ENCODE measurements around the gene VSTM2L. TPM values are rescaled to one million over a fixed set of nuclear protein-coding genes. Genes with fewer than 3 reads are reported as not detected.

The VSTM2L gene
- total RNA-seq, 2 donors from 2014 or later: 1.4 to 2.9 TPM

- H3K36me3 ChIP-seq (ENCODE audit: control insufficient read depth, insufficient read depth, low read length): no peaks in the 10 kb centered on the region
- H3K9me3 Mint-ChIP-seq: no peaks in the 10 kb centered on the region
- H3K27me3 ChIP-seq (ENCODE audit: control insufficient read depth, insufficient read depth, low read length, poor library complexity, severe bottlenecking): no peaks in the 10 kb centered on the region
- H3K4me3 Mint-ChIP-seq: no peak overlapping the region
- DNase-seq: no peak
- no peak overlapping the region for H3K9ac ChIP-seq (ENCODE audit: extremely low read depth, low read length, poor library complexity, severe bottlenecking)
- no peaks in the 10 kb centered on the region for H3K9me3 ChIP-seq (ENCODE audit: control insufficient read depth, low read length)
- H3K4me1 ChIP-seq (ENCODE audit: control insufficient read depth, insufficient read depth, low read length): no peaks in the 10 kb centered on the region
- no peak overlapping the region for H3K27ac ChIP-seq (ENCODE audit: low read depth, low read length)
- no peak overlapping the region for H3K27ac Mint-ChIP-seq
- no peak for TF ChIP-seq CTCF (conservative IDR thresholded peaks at IDR 0.05)
- H3K27me3 Mint-ChIP-seq (ENCODE audit: insufficient read depth): no peaks in the 10 kb centered on the region
- H3K4me1 Mint-ChIP-seq: peaks cover 17% of the 10 kb centered on the region
- no peaks in the 10 kb centered on the region for H3K36me3 Mint-ChIP-seq (ENCODE audit: low read depth)
- H3K4me3 ChIP-seq (ENCODE audit: low read length): no peak overlapping the region
- WGBS, 2 experiments (ENCODE audit: insufficient coverage in 1 of 2, insufficient read length in 1 of 2): 87 to 92% methylated on average over 3 to 4 of the region's 4 CpGs
Observed at GRCh38 chr20:37926612-37927011, 23.7 kb downstream of the VSTM2L start.

- Mint-ChIP-seq H3K27me3 (ENCODE audit: insufficient read depth) (no peaks in the 10 kb centered on the region), H3K27ac (no peak overlapping the region), H3K9me3 (no peaks in the 10 kb centered on the region), H3K36me3 (ENCODE audit: low read depth) (no peaks in the 10 kb centered on the region), H3K4me1 (peaks cover 18% of the 10 kb centered on the region), H3K4me3 (no peak overlapping the region)
- H3K27me3 ChIP-seq (ENCODE audit: control insufficient read depth, insufficient read depth, low read length, poor library complexity, severe bottlenecking): no peaks in the 10 kb centered on the region
- no peak for DNase-seq
- H3K4me3 ChIP-seq (ENCODE audit: low read length): no peak overlapping the region
- no peaks in the 10 kb centered on the region for H3K9me3 ChIP-seq (ENCODE audit: control insufficient read depth, low read length)
- no peak overlapping the region for H3K27ac ChIP-seq (ENCODE audit: low read depth, low read length)
- H3K36me3 ChIP-seq (ENCODE audit: control insufficient read depth, insufficient read depth, low read length): no peaks in the 10 kb centered on the region
- TF ChIP-seq CTCF (conservative IDR thresholded peaks at IDR 0.05): no peak
- no peaks in the 10 kb centered on the region for H3K4me1 ChIP-seq (ENCODE audit: control insufficient read depth, insufficient read depth, low read length)
- WGBS, 2 experiments (ENCODE audit: insufficient coverage in 1 of 2, insufficient read length in 1 of 2): 89 to 90% methylated on average over 11 to 18 of the region's 18 CpGs
- no peak overlapping the region for H3K9ac ChIP-seq (ENCODE audit: extremely low read depth, low read length, poor library complexity, severe bottlenecking)
Observed at GRCh38 chr20:37927410-37928095, 24.6 kb downstream of the VSTM2L start.

DNA sequence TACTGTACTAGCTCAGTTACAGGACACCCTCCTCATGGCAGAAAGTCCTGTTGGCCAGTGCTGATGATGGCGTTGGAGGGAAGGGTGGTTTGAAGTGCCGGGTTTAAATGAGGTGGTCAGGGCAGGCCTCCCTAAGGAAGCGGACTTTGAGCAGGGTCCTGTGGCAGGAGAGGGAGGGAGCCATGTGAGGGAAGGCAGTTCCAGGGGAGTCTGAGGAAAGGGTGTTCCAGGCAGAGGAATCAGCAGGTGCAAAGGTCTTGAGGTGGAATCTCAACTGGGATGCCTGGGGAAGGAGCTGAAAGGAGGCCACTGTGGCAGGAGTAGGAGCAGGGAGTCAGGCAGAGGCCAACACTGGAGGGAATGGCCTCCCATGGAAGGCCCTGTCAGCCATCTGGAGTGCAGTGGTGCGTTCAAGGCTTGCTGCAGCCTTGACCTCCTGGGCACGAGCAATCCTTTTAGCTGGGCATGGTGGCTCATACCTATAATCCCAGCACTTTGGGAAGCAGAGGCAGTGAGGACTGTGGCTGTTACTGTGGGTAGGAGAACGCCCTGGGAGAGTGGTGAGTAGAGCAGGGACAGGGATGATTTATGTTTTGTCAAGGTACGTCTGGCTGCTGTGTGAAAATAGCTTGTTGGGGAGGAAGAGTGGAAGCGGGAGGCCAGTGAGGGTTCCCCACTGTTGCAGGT, 26.2 kb downstream of the VSTM2L start:
- Histone ChIP-seq H3K36me3 (ENCODE audit: control insufficient read depth, insufficient read depth, low read length) (no peaks in the 10 kb centered on the region), H3K9me3 (ENCODE audit: control insufficient read depth, low read length) (no peaks in the 10 kb centered on the region), H3K27ac (ENCODE audit: low read depth, low read length) (no peak overlapping the region), H3K4me3 (ENCODE audit: low read length) (no peak overlapping the region), H3K9ac (ENCODE audit: extremely low read depth, low read length, poor library complexity, severe bottlenecking) (no peak overlapping the region), H3K4me1 (ENCODE audit: control insufficient read depth, insufficient read depth, low read length) (peaks cover 5% of the 10 kb centered on the region), H3K27me3 (ENCODE audit: control insufficient read depth, insufficient read depth, low read length, poor library complexity, severe bottlenecking) (no peaks in the 10 kb centered on the region)
- Mint-ChIP-seq H3K4me1 (peaks cover 33% of the 10 kb centered on the region), H3K27ac (no peak overlapping the region), H3K9me3 (no peaks in the 10 kb centered on the region), H3K4me3 (no peak overlapping the region), H3K27me3 (ENCODE audit: insufficient read depth) (no peaks in the 10 kb centered on the region), H3K36me3 (ENCODE audit: low read depth) (no peaks in the 10 kb centered on the region)
- no peak for DNase-seq
- no peak for TF ChIP-seq CTCF (conservative IDR thresholded peaks at IDR 0.05)
- WGBS, 2 experiments (ENCODE audit: insufficient coverage in 1 of 2, insufficient read length in 1 of 2): 86 to 96% methylated on average over 5 to 8 of the region's 8 CpGs
